T-helper 22 cell (primary cell): Measurements from ENCODE around the gene ETV3L.

Experiments used
- DNase-seq: peaks from one replicate; pipeline ENCODE4 v3.0.0-alpha.2; 2020; ENCODE audit warnings: low read depth

Gene ETV3L

GRCh38 chr1:157099633-157100009 is at the start of gene ETV3L:
TSS of gene ETV3L (minus strand) at chr1:157099808. CDS start at chr1:157099523, 285 bp downstream.
- no peak for DNase-seq

GRCh38 chr1:157147906-157148700 is 48.5 kb upstream of the ETV3L start:
- no peak for DNase-seq

GRCh38 chr1:157147037-157147436 is 47.4 kb upstream of the ETV3L start:
- no peak for DNase-seq

- no peak for DNase-seq
Observed at GRCh38 chr1:157146244-157146643, 46.6 kb upstream of the ETV3L start.

- DNase-seq: no peak
Observed at GRCh38 chr1:157145076-157145475, 45.5 kb upstream of the ETV3L start.

GRCh38 chr1:157144509-157144908 is 44.9 kb upstream of the ETV3L start:
- DNase-seq: no peak

- no peak for DNase-seq
Observed at GRCh38 chr1:157142765-157143423, 43.3 kb upstream of the ETV3L start.

- no peak for DNase-seq
Observed at GRCh38 chr1:157142201-157142600, 42.6 kb upstream of the ETV3L start.

- no peak for DNase-seq
Observed at GRCh38 chr1:157141212-157141855, 41.7 kb upstream of the ETV3L start.

- no peak for DNase-seq
Observed at GRCh38 chr1:157140063-157140588, 40.5 kb upstream of the ETV3L start.

GRCh38 chr1:157139052-157139715 is 39.6 kb upstream of the ETV3L start:
- no peak for DNase-seq

- peak; percentile 89 for DNase-seq
Observed at GRCh38 chr1:157138220-157139051, 38.8 kb upstream of the ETV3L start, which contains the start of gene ETV3. TSS of gene ETV3 (minus strand) at chr1:157138395. CDS start at chr1:157136352, 2,043 bp downstream.

GRCh38 chr1:157137408-157138219 is 38.0 kb upstream of the ETV3L start:
- DNase-seq: no peak

- no peak for DNase-seq
Observed at GRCh38 chr1:157137046-157137407, 37.4 kb upstream of the ETV3L start.

GRCh38 chr1:157136133-157136532 is 36.5 kb upstream of the ETV3L start:
- DNase-seq: no peak

- DNase-seq: no peak
Observed at GRCh38 chr1:157135646-157136045, 36.0 kb upstream of the ETV3L start.

GRCh38 chr1:157135070-157135469 is 35.5 kb upstream of the ETV3L start:
- DNase-seq: no peak

- DNase-seq: no peak
Observed at GRCh38 chr1:157134442-157134841, 34.8 kb upstream of the ETV3L start.

GRCh38 chr1:157133426-157133825 is 33.8 kb upstream of the ETV3L start:
- peak; percentile 14 for DNase-seq

GRCh38 chr1:157132616-157133167 is 33.1 kb upstream of the ETV3L start:
- no peak for DNase-seq
